NCI-H187 treated with DMSO at 0.1 percent for 48 hours (cell line): Measurements from ENCODE around the gene SLC1A3.

Experiments
- DNase-seq: peaks from one replicate; lab custom pipeline; 2025; lab: John Stamatoyannopoulos, UW

SLC1A3 gene

GRCh38 chr5:36717131-36717695, 110.8 kb downstream of the SLC1A3 start:
- no peak for DNase-seq

DNA sequence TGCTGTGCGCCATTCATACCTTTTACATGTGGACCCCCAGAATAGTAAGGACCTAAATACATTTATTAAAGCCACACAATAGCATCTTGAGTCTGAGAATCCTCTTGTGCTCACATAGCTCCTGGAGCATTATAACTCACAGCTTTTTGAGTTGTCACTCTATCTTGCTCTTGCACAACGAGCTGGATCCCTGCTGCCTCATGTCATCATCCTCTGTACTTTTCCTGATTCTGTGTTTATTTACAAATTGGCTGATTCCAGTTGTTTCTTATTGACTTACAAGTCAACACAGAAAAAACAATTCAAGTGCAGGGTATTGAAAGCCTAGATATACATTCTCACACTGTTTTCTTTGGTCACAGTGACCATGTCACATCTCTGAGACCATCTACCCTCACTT, 112.9 kb downstream of the SLC1A3 start:
- no peak for DNase-seq

DNA sequence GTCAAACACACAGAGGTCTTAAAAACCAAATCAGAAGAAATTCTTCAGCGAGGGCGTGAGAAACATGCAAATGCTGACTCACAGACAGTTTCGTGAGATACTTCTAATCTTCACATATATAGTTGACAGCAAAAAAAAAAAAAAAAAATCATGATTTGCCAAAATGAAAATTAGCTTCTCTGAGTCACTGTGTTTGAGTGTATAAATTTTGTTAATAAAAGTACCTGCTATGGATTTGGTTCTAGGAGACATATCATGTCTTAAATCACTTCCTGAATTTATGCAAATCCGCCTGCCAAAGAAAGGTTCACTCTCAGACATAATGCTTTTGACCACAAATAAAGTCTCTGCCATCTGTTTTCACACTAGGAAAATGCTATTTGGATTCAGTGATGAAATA, 114.3 kb downstream of the SLC1A3 start:
- DNase-seq: no peak

GRCh38 chr5:36721664-36722235, 115.3 kb downstream of the SLC1A3 start:
- no peak for DNase-seq

DNA sequence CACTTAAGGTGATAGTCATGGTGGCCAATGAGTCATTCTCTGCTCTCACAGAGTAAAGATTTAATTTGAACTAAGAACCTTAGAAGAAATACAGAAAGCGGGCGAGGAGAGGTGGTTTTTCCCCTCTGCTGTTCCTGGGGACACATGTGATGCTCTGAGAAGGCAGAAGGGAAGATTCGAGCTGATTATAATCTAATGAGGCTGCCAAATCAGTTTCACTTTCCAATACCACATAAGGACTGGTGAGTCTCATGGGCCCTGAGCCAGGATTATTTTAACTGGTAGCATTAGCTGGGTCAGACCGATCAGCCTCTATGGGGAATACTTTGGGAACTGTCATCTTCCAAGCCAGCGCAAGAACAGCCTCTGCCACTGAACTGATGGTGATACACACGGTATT, 116.5 kb downstream of the SLC1A3 start:
- DNase-seq: no peak

DNA sequence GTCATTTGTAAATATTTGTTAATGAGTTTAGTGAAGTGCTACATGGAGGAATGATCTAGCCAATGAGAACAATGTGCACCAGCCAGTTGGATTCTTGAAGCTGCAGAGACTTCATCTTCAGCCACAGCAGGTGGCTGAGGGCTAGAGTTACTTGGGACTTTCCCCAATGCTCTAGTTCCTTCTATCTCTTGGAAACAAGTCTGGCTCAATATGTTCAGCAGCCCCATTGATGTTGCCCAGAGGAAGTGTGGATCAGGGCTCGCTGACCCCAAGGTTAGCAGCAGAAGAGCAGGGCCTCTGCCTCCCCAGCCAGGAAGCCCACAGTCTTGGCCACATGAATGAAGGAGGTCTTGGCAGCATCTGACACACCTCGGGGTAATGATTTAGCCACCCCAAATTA, 117.5 kb downstream of the SLC1A3 start:
- DNase-seq: no peak

DNA sequence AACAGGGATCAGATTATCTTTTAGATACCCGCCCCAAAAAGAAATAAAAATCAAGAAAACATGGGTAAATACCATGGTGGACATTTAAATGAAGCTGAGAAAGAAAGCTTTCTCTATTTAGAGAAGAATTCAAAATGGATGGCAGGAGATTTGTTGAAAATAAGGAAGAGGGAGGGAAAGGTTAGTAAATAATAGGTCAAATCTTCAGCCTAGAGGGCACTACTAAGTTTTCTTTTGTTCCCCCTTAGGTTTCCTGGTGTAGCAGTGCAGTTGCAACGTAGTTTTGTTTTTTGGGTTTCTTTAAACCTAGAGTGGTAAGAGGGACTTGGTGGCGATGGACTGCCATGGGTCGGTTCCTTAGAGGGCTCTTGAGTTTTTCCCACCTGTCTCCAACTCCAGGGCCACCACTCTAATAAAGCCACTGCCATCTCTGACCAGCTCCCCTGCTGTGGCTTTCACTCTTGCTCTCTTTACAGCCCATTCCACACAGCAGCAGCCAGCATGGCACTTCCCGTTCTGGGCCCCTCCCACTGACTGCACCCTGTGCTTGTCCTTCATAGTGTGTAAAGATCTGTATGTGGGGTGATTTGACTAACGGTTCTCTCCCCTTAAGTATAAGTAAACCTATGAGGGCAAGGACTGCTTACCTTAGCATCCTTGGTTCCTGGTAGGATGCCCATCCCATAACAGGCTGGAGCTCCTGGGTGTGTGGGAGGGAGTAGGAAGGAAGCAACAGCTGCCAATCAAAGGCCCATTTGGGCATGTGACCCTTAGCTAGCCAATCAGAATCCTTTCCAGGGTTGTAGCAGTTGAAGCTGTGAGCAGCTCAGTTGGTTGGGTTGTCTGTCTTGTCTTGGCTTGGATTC, 118.3 kb downstream of the SLC1A3 start:
- no peak for DNase-seq

- DNase-seq: no peak
Observed at GRCh38 chr5:36726317-36726716, 119.9 kb downstream of the SLC1A3 start.

DNA sequence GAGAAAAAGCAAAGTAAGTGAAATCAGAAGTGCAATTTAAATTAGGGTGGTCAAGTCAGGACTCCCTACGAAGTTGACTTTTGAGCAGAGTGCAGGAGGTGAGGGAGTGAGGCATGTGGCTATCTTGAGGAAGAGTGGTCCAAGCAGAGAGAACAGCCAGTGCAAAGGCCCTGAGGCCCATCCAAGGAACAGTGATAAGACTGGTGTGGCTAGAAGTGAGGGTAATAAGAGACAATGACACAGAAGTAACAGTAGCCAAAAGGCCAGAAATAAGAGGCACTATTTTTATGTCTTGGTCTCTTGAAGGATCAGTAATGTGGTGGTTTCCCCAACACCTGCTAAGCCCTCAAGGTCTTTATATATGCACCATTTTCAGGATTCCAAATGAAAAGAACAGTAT, 120.4 kb downstream of the SLC1A3 start:
- DNase-seq: no peak

DNA sequence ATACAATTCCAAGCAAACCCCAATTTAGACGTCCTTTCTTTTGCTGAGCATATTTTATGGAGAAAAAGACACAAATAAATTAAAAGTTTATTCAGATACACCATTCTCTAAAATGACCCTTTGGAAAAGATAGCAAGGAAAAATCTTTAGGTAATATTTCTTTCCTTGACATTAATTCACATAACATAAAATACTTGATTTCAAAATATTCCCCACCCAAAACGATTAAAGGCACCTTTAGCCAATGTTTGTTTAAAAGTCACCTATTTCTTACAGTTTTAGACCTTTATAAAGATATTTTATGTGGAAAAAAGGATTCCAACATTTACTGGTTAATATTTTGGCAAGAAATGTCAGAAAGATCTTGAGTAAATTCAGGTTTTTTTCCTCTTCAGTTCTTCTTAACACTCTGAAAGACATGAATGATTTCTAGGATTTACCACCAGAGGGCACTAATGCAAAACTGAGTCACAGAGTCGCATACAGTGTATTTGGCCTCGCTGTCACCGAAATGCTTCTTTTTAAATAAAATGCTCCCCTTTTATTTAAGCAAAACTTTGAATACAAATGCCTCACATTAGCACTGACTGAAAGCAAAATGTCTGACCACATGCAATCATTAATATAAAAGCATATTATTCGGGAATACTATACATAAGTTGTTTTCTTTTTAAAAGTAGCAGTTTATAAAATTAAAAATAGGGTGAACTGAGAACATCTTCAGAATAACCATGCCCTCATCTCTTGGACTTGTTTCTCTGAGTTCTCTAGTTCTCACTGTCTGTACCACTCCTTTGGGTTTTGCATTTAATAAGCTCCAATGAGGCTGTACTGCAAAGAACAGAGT, 122.5 kb downstream of the SLC1A3 start:
- DNase-seq: no peak

GRCh38 chr5:36730537-36731216, 124.3 kb downstream of the SLC1A3 start:
- no peak for DNase-seq

- DNase-seq: no peak
Observed at GRCh38 chr5:36733183-36733582, 126.8 kb downstream of the SLC1A3 start.

DNA sequence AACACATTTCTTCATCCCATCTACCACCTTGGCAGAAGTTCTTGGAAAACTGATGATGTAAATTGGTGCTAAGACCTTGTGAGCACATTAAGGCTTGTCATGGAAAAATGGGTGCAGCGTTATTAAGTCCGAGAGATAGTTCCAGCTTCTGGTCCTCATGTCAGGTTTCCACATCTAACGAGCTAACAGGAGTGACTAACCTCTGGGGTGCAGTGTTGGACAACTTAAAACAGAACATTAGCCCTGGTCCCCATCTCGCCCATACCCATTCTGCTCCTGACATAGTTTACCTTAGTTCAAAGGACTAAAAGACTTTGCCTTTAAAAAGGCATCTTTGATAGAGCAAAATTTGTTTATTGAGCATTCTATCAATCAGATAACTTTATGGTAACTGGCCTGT, 128.0 kb downstream of the SLC1A3 start:
- no peak for DNase-seq

- no peak for DNase-seq
Observed at GRCh38 chr5:36735891-36736290, 129.5 kb downstream of the SLC1A3 start.
